ENCODE results near the gene ZNF384.

The ZNF384 gene

GRCh38 chr12:6662602-6662905 lies 26.6 kb downstream of the ZNF384 start:
- Histone ChIP-seq H3K27me3 (ENCODE audit: low read length) (no peaks in the 10 kb centered on the region), H3K4me3 (ENCODE audit: insufficient read depth, low read length, poor library complexity, severe bottlenecking) (peak overlapping the region; percentile 87), H3K9ac (ENCODE audit: low read length) (peak overlapping the region; percentile 60), H4K20me1 (ENCODE audit: low read depth, low read length) (no peaks in the 10 kb centered on the region), H3K27ac (ENCODE audit: low read depth, low read length) (no peak overlapping the region), H2AFZ (ENCODE audit: low read depth, low read length, severe bottlenecking) (peak overlapping the region; percentile 61), H3K36me3 (ENCODE audit: low read length) (no peaks in the 10 kb centered on the region), H3K9me3 (ENCODE audit: insufficient read depth, low read length) (no peaks in the 10 kb centered on the region), H3K4me2 (ENCODE audit: low read depth, low read length, poor library complexity, severe bottlenecking) (peak overlapping the region; percentile 91), H3K79me2 (ENCODE audit: insufficient read depth, low read length) (peaks cover 10% of the 10 kb centered on the region; the same call in 1 of the 2 replicates), H3F3A (ENCODE audit: insufficient read depth) (peaks cover 22% of the 10 kb centered on the region), H3K9me2 (replicated peaks; ENCODE audit: insufficient read depth, low read length) (no peaks in the 10 kb centered on the region)
- TF ChIP-seq EZH2phosphoT487 (conservative IDR thresholded peaks at IDR 0.05; ENCODE audit: low read length) (no peak), CTCF (IDR thresholded peaks at IDR 0.05; ENCODE audit: insufficient read depth, low read length, poor library complexity, severe bottlenecking) (no peak)

- Histone ChIP-seq H3K4me2 (ENCODE audit: low read depth, low read length, poor library complexity, severe bottlenecking) (no peak overlapping the region), H3K36me3 (ENCODE audit: low read length) (no peaks in the 10 kb centered on the region), H3K9me3 (ENCODE audit: insufficient read depth, low read length) (no peaks in the 10 kb centered on the region), H4K20me1 (ENCODE audit: low read depth, low read length) (no peaks in the 10 kb centered on the region), H3F3A (ENCODE audit: insufficient read depth) (0 out of 2 replicates have a peak, but pooled peaks cover 3% of the 10 kb centered on the region), H3K4me3 (ENCODE audit: insufficient read depth, low read length, poor library complexity, severe bottlenecking) (no peak overlapping the region), H2AFZ (ENCODE audit: low read depth, low read length, severe bottlenecking) (no peak overlapping the region), H3K9me2 (replicated peaks; ENCODE audit: insufficient read depth, low read length) (no peaks in the 10 kb centered on the region), H3K79me2 (ENCODE audit: insufficient read depth, low read length) (no peaks in the 10 kb centered on the region), H3K9ac (ENCODE audit: low read length) (no peak overlapping the region), H3K27ac (ENCODE audit: low read depth, low read length) (no peak overlapping the region), H3K27me3 (ENCODE audit: low read length) (no peaks in the 10 kb centered on the region)
- TF ChIP-seq EZH2phosphoT487 (conservative IDR thresholded peaks at IDR 0.05; ENCODE audit: low read length) (no peak), CTCF (IDR thresholded peaks at IDR 0.05; ENCODE audit: insufficient read depth, low read length, poor library complexity, severe bottlenecking) (no peak)
Observed at GRCh38 chr12:6653987-6654386, 35.2 kb downstream of the ZNF384 start.

- no peak overlapping the region for H3K4me3 ChIP-seq (ENCODE audit: insufficient read depth, low read length, poor library complexity, severe bottlenecking)
- H3K36me3 ChIP-seq (ENCODE audit: low read length), result no peaks in the 10 kb centered on the region
- H3K9me3 ChIP-seq (ENCODE audit: insufficient read depth, low read length), result no peaks in the 10 kb centered on the region
- H3K79me2 ChIP-seq (ENCODE audit: insufficient read depth, low read length), result no peaks in the 10 kb centered on the region
- H3K4me2 ChIP-seq (ENCODE audit: low read depth, low read length, poor library complexity, severe bottlenecking), result no peak overlapping the region
- no peak overlapping the region for H3K9ac ChIP-seq (ENCODE audit: low read length)
- no peak overlapping the region for H2AFZ ChIP-seq (ENCODE audit: low read depth, low read length, severe bottlenecking)
- no peaks in the 10 kb centered on the region for H3K27me3 ChIP-seq (ENCODE audit: low read length)
- H3F3A ChIP-seq (ENCODE audit: insufficient read depth), result peaks cover 3% of the 10 kb centered on the region; the same call in 1 of the 2 replicates
- no peaks in the 10 kb centered on the region for H3K9me2 ChIP-seq (replicated peaks; ENCODE audit: insufficient read depth, low read length)
- no peaks in the 10 kb centered on the region for H4K20me1 ChIP-seq (ENCODE audit: low read depth, low read length)
- H3K27ac ChIP-seq (ENCODE audit: low read depth, low read length), result no peak overlapping the region
- TF ChIP-seq EZH2phosphoT487 (conservative IDR thresholded peaks at IDR 0.05; ENCODE audit: low read length) (no peak), CTCF (IDR thresholded peaks at IDR 0.05; ENCODE audit: insufficient read depth, low read length, poor library complexity, severe bottlenecking) (no peak)
Observed at GRCh38 chr12:6653342-6653741, 35.8 kb downstream of the ZNF384 start.

Data from SU-DHL-6 (cell line).